Heart left ventricle (tissue), 13 donors: ENCODE results near the gene PATE4.

ENCODE experiments used
- CTCF ChIP-seq, 12 donors: fragments of 200-600 bp; sonication (generic) in 4 of 12; IDR thresholded peaks; one replicate each; pipeline versions ENCODE4 v1.5.0 to v1.8.0; 2018 to 2022; ENCODE audit warnings: antibody characterized with exemption in 12 of 12, mild to moderate bottlenecking in 5 of 12
- POLR2A ChIP-seq, 2 donors: fragments of 450-650 bp; IDR thresholded peaks; one replicate each; pipeline ENCODE4 v1.6.1; 2017; ENCODE audit warnings: antibody characterized with exemption in 2 of 2, mild to moderate bottlenecking in 2 of 2, moderate library complexity in 2 of 2
- donor health status: ischemic (EF 13 %, LVEDD 7.1; RV severe dilation, severe dysfunction).
- donor health status: DM: no; HTN: yes; CAD: no.
- donor health status: DM: no; HTN: no; CAD: no.
- donor health status: ischemic (EF 25% LVEDD 6.9; RV normal size, moderate dysfunction).
- donor health status: ischemic (EF 25% LVEDD 5.7; RV mildly dilated, moderate dysfunction).
- donor health status: ischemic (EF 35%, LVEDD 5.7; RV mildly dilated, moderate dysfunction).
- donor health status: nonischemic (EF 11% LVEDD 7.7; RV severe dilation, severe dysfunction).
- donor health status: DM: yes; HTN: yes; CAD: no.
- donor health status: PGD.
- donor health status: ischemic (EF 29% LVEDD 5.4; RV normal size, mild dysfunction).
- donor health status: nonischemic (EF 23%, LVEDD 6.1; RV moderate dilation, normal function).

GRCh38 chr11:125881291-125881690 is 48.2 kb downstream of the PATE4 start:
- TF ChIP-seq CTCF (IDR thresholded peaks at IDR 0.05) (no peak), POLR2A (IDR thresholded peaks at IDR 0.05) (no peak)
